ENCODE measurements around the gene LEF1. TPM values are rescaled to one million over a fixed set of nuclear protein-coding genes. Genes with fewer than 3 reads are reported as not detected.

LEF1 gene
- total RNA-seq, 1 donor from 2014 or later: 0.41 TPM

DNA sequence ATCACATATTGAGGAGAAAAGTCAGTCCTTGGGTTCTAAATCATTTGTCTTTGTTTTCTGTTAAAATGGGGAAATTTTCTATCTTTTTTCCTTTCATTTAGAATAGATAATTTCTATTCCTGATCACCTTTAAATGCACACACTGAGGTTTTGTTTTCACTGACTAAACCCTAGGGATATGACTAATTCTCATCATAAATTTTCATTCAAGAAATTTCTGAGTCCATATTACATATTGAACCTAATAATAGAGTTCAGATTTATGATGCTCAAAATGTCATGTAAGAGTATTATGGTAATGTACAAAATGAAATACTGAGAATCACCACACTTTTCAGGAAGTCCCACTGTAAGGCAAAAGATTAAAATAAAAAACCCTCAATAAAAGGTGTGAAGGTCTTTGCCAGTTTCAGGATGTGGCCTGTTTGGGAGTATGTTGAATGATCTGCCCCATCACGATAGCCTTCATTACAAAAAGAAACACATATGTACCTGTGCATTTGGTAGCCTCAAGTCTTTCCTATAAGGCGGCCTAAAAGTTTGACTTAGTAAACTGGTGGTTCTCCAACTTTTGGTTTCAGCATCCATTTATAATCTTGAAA lies 49.4 kb downstream of the LEF1 start:
- Histone ChIP-seq H3K4me1 (no peaks in the 10 kb centered on the region), H3K27me3 (ENCODE audit: low read depth) (no peaks in the 10 kb centered on the region), H3K27ac (replicated peaks) (no peak overlapping the region), H3K9me3 (replicated peaks) (no peaks in the 10 kb centered on the region), H3K36me3 (no peaks in the 10 kb centered on the region), H3K4me3 (no peak overlapping the region)
- DNase-seq: no peak
- TF ChIP-seq, protein P1, sequence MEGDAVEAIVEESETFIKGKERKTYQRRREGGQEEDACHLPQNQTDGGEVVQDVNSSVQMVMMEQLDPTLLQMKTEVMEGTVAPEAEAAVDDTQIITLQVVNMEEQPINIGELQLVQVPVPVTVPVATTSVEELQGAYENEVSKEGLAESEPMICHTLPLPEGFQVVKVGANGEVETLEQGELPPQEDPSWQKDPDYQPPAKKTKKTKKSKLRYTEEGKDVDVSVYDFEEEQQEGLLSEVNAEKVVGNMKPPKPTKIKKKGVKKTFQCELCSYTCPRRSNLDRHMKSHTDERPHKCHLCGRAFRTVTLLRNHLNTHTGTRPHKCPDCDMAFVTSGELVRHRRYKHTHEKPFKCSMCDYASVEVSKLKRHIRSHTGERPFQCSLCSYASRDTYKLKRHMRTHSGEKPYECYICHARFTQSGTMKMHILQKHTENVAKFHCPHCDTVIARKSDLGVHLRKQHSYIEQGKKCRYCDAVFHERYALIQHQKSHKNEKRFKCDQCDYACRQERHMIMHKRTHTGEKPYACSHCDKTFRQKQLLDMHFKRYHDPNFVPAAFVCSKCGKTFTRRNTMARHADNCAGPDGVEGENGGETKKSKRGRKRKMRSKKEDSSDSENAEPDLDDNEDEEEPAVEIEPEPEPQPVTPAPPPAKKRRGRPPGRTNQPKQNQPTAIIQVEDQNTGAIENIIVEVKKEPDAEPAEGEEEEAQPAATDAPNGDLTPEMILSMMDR (IDR thresholded peaks at IDR 0.05; ENCODE audit: borderline replicate concordance): no peak
- intact Hi-C loops (cut with micrococcal nuclease): no loop called here

DNA sequence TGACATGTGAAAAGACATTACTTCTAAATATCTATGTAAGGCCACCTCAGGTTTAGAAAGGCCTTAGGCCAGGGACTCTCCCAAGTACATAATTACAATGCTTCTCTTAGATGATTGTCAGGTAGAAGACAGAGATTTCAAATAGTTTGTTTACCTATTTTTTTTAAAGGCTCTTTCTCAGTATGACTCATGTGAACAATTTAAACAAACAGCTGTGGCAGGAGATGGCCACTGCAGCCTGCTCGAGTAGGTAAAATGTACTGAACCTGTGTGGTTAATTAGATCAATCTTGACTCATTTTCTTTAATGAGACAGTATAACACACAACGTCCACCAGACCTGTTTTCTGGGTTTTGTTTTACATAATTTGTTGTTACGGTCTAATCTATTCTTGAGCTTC lies 50.2 kb downstream of the LEF1 start:
- Histone ChIP-seq H3K4me1 (no peaks in the 10 kb centered on the region), H3K9me3 (replicated peaks) (no peaks in the 10 kb centered on the region), H3K27me3 (ENCODE audit: low read depth) (no peaks in the 10 kb centered on the region), H3K4me3 (no peak overlapping the region), H3K36me3 (no peaks in the 10 kb centered on the region), H3K27ac (replicated peaks) (no peak overlapping the region)
- intact Hi-C loops (cut with micrococcal nuclease): no loop called here
- no peak for DNase-seq
- TF ChIP-seq, protein P1 (IDR thresholded peaks at IDR 0.05; ENCODE audit: borderline replicate concordance): no peak

DNA sequence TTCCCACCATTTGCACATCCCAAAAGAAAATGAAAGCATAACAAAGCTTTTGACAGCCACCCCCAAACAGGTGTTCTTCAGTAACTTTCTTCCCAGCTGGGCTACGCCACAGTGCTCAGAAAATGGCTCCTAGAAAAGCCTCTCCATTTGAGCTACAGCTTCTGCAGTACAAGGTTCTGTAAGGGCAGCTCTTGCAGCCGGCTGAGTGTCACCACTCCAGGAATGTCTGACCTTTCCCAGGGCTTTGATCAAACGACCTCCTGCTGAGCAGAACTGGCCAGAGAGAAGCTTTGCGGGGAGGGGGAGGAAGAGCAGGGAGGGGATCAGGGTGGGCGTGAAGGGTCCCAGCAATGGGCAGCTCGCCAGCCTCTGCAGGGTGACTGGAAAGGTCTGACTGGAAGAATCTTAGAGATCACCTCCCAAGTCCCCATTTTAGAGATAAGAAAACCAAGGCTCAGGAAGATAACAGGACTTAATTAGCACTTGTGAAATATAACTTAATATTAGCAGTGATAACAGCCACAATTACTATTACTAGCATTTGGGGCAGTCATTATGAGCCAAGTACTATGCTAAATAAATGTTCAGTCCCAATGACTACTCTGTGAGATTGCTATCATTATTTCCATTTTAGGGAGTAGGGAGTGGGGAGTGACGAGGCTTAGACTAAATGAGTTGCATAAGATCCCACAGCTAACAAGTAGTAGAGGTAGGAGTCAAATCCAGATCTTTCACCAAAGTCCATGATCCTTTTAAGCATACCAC lies 51.1 kb downstream of the LEF1 start:
- Histone ChIP-seq H3K9me3 (replicated peaks) (no peaks in the 10 kb centered on the region), H3K36me3 (no peaks in the 10 kb centered on the region), H3K27ac (replicated peaks) (no peak overlapping the region), H3K4me1 (no peaks in the 10 kb centered on the region), H3K4me3 (no peak overlapping the region), H3K27me3 (ENCODE audit: low read depth) (no peaks in the 10 kb centered on the region)
- TF ChIP-seq, protein P1 (IDR thresholded peaks at IDR 0.05; ENCODE audit: borderline replicate concordance): no peak
- no peak for DNase-seq
- intact Hi-C loops (cut with micrococcal nuclease): no loop called here

DNA sequence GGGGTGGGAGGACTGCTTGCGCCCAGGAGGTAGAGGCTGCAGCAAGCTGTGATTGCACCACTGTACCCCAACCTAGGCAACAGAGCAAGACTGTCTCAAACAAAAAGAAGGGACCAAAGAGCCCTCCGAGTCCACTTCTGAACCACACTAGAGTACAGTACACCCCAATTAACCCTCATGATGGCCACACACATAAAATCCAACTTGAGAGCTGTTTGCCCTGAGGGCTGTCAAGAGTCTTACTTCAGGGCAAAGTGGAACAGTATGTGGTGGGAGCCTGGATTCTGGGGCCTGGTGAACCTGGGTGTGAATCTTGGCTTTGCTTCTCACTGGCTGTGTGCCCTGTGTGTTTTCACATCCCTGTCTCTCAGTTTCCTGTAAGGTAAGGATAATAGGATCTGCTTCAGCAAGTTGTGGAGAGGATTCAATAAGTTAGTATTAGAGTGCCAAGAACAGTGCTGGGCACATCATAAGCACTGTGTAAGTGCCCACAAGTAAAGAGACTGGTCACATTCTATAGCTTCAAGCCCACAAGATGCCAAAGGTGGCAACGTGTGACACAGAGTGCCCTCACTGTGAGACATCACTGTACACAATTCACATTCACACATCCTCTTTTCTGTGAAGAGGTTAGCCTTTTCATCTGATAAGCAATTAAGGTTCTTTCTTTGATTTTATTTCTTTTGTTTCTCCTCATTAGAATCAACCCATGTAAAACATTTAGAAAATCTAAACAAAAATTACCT lies 52.1 kb downstream of the LEF1 start:
- Histone ChIP-seq H3K27ac (replicated peaks) (no peak overlapping the region), H3K9me3 (replicated peaks) (no peaks in the 10 kb centered on the region), H3K27me3 (ENCODE audit: low read depth) (peaks cover 8% of the 10 kb centered on the region), H3K4me3 (no peak overlapping the region), H3K4me1 (no peaks in the 10 kb centered on the region), H3K36me3 (no peaks in the 10 kb centered on the region)
- TF ChIP-seq, protein P1 (IDR thresholded peaks at IDR 0.05; ENCODE audit: borderline replicate concordance): no peak
- no peak for DNase-seq
- intact Hi-C loops (cut with micrococcal nuclease): no loop called here

DNA sequence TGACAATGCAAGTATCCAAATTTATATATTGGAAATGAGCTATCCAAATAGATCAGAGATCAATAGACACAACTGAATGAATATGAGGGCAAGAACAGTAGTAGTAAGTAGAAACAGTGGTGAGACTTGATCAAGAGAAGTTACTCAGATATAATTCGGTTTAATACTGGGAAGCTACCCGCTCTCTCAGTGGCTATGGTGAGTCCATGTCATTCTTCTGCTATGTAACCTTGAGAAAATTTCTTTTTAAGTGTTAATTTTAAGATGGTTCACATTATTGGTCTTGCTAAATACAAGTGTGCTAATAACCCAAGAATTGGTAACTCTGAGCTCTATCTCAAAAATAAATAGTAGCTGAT lies 53.6 kb downstream of the LEF1 start:
- H3K4me3 ChIP-seq: no peak overlapping the region
- H3K9me3 ChIP-seq (replicated peaks): no peaks in the 10 kb centered on the region
- intact Hi-C loops (cut with micrococcal nuclease): no loop called here

More for the DNA sequence above, 53.6 kb downstream of the LEF1 start:
- DNase-seq: no peak
- Histone ChIP-seq H3K4me1 (no peaks in the 10 kb centered on the region), H3K36me3 (no peaks in the 10 kb centered on the region), H3K27me3 (ENCODE audit: low read depth) (peaks cover 13% of the 10 kb centered on the region), H3K27ac (replicated peaks) (no peak overlapping the region)
- TF ChIP-seq, protein P1 (IDR thresholded peaks at IDR 0.05; ENCODE audit: borderline replicate concordance): no peak
